ENCODE data around the gene SIK1. TPM values are rescaled to one million over a fixed set of nuclear protein-coding genes. Genes with fewer than 3 reads are reported as not detected.
"Not testable (repeated sequence)": the region's sequence is repeated elsewhere in the genome, so short reads cannot be mapped to it uniquely, and the experiment has no call there.

The SIK1 gene
- polyA plus RNA-seq, 4 donors = 1.3 to 7.0 (median 2.2) TPM

DNA sequence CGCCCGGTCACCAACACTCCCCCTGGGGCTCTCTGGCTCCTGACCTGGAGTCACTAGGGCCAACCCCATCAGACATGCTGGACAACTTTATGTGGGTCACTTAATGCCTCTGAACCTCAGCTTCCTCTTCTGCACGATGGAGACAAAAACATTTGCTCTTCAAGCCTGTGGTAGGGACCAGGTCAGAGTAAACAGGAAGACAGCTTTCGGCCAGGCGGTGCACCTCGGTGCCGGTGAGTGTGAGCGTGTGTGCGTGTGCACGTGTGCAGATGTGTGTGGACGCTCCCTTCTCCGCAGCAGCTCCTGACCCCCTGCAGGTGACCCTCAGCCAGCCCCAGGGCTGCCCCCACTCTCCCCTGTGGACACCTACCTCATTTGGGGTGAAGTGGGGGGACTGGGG is 28.4 kb downstream of the SIK1 start:
- DNase-seq (ENCODE audit: low read depth in 4 of 4, low spot score in 3 of 4) = not testable (repeated sequence)

DNA sequence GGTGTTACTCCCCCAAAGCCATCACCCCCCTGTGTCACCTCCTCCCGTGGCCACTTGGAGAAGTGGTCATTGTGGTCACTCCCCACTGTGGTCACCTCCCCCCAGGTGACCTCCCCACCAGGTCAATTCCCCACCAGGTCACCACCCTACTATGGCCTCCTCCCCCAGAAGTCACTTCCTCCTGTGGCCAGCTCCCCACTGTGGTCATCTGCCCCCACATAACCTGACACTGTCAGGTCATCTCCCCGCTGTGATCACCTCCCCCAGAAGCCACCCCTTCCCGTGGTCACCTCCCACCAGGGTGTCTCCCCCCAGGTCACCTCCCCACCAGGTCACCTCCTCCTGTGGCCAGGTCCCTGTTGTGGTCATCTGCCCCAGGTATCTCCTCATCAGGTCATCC is 28.9 kb downstream of the SIK1 start:
- DNase-seq (ENCODE audit: low read depth in 4 of 4, low spot score in 3 of 4) = not testable (repeated sequence)

GRCh38 chr21:43397439-43397808 is 29.5 kb downstream of the SIK1 start:
- DNase-seq (ENCODE audit: low read depth in 4 of 4, low spot score in 3 of 4) = not testable (repeated sequence)

DNA sequence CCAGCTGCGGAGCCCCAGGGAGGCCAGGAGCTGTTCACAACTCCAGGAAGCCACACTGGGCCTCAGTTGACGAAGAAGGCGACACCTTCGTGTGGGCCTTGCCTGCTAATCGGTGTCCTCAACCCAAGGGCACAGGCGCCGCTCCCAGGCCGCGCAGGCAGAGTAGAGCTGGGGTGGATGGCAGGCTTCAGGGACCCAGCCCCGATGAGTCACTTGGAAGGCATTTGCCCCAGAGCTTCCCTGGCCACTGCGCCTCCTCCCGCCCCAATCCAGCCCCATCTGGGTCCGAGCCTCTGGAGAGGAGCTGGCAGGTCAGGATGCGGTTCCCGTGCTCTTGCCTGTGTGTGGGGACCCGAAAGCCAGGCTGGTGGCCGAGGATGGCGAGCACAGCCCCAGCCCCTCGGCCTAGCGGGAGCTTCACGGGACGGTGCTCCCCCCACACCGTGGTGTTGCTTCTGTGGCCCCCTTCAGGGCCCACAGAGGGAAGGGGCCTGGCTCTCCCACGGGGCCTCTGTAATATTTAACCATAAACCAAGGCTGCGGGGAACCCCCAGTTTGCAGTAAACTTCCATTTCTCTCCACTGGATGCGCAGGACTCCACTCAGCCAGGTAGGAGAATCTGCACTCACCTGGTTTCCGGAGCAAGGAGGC is 30.0 kb downstream of the SIK1 start:
- not testable (repeated sequence) for DNase-seq (ENCODE audit: low read depth in 4 of 4, low spot score in 3 of 4)

- not testable (repeated sequence) for DNase-seq (ENCODE audit: low read depth in 4 of 4, low spot score in 3 of 4)
Measured at GRCh38 chr21:43383351-43383750, 43.6 kb downstream of the SIK1 start.

DNA sequence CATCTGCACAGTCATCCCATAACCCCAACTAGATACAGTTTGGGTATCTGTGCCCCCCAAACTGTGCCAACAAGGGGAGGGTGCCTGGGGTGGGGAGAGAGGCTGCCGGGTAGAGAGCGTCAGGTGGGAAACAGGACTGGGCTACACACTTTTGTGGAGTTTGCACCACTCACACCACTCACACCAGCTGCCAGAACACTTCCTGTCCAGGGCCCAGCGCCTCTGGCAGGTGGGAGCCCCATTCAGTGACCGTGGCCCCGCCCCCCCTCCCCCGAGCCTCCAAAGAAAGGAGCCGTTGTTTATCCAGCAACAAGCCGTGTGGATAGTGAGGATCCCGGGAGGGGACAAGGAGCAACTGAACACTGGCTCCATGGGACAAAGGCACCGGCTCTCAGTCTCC is 44.0 kb downstream of the SIK1 start:
- not testable (repeated sequence) for DNase-seq (ENCODE audit: low read depth in 4 of 4, low spot score in 3 of 4)

DNA sequence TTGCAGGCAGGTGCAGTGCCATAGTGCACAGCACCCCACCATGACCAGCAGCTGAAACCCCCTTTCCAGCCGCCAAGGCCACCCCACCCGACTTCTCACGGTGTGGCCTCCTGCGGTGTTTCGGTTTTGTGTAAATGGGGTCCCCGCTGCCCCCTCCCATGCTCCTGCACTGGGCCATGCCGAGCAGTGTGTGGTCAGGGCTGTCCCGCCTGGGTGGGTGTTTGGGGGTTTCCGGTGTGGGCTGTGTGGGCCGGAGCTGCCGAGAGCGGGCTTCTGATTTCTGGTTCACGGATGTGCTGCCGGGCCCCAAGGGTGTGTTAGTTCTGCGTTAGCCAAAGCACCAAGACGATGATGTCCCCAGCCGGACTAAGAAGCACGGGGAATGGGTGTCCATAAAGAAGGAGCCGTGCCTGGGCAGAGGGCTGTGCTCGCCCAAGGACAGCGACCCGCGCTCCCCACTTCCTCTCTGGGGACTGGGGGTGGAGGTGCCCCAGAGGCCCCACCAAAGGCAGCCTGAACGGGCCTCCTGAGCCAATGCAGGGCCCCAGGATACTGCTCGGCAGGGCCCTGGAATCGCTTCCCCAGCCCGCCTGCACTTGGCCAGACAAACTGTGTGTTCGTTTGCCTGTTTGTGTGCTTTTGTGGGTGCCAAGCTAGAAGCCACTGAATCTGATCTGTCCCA is 45.9 kb downstream of the SIK1 start:
- DNase-seq (ENCODE audit: low read depth in 4 of 4, low spot score in 3 of 4) = not testable (repeated sequence)

GRCh38 chr21:43380337-43380736 is 46.6 kb downstream of the SIK1 start:
- not testable (repeated sequence) for DNase-seq (ENCODE audit: low read depth in 4 of 4, low spot score in 3 of 4)

- DNase-seq (ENCODE audit: low read depth in 4 of 4, low spot score in 3 of 4) = not testable (repeated sequence)
Measured at GRCh38 chr21:43379626-43380122, 47.3 kb downstream of the SIK1 start.

DNA sequence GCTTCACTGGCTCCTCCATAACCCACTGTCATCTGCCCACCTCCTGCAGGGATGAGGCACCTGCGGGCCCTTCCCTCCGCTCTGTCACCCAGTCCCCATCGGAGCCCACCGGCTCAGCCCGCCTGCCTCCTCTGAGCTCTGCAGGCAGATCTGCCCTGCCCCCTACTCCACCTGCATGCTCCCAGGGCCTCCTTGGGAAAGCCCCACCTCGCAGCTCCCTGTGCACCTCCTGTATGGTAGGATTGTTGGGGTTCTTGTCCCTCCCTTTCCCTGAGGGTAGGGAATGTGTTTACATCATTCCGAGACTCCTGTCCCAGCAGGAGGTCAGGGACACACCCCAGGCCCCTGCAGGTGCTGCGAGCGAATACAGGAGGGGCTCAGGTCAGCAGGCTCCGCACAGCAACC is 50.5 kb downstream of the SIK1 start:
- no peak for DNase-seq (ENCODE audit: low read depth in 4 of 4, low spot score in 3 of 4)

DNA sequence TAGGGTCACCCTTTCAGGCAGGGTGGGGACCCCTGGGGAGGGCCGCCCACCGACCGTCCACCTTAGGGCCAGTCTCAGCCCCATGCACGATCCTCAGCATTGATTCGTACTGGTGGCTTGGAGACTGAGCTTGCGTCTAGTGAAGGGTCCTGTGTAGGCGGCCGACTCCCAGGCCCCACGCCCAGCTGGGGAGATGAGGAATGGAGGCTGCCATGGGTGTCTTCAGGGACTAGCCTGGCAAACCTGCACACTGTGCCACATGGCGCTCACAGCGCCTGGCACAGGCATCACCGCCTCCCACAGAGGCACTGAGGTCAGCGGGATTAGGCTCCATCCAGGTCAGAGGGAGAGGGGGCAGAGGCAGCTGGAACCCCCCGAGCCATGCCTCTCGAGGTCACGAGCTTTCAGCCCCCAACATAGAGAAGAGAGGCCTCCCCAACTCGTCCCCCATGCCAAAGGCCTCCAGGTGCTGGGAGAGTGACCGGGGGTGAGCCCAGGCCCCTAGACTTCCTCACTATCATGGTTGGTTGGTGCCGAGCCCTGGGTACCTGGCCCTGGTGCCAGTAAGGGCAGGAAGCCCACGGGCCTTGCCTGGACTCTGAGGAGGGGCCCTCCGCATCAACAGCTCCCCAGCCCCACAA is 51.0 kb downstream of the SIK1 start:
- DNase-seq (ENCODE audit: low read depth in 4 of 4, low spot score in 3 of 4) = no peak

DNA sequence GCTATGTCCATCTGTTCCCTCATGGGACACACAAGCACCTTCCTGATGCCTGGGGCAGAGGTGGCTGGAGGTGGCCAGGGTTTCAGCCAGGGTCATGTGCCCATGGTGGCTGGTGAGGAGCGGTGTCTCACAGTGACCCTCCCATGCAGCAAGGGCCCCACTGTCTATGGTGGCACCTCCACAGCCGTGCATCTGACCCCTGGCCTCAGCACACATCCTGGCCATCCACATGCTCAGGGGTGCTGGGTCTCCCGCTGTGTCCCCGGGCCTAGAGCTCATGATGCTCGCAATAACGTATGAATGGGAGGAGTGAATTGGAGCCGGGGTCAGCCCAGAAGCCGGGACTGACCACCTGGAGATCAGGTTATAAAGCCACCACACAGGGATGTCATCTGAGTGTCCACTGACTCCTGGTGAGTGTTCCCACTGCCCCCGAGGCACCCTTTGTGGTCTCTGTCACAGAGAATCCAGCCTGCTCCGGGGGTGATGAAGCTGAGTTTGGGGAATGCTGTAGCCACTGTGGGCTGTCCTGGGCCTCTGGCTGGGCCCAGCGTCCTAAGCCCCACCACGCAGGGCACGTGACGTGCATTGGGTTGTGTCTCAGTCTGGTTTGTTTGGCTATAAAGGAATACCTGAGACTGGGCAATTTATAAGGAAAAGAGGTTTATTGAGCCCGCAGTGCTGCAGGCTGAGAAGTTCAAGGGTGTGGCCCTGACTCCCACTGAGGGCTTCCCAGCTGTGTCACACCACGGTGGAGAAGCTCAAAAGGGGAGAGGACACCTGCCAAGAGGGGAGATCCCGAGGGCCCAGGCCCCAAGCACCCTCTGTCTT is 51.7 kb downstream of the SIK1 start:
- DNase-seq (ENCODE audit: low read depth in 4 of 4, low spot score in 3 of 4) = no peak

- DNase-seq (ENCODE audit: low read depth in 4 of 4, low spot score in 3 of 4) = no peak
Measured at GRCh38 chr21:43374228-43374885, 52.6 kb downstream of the SIK1 start.

DNA sequence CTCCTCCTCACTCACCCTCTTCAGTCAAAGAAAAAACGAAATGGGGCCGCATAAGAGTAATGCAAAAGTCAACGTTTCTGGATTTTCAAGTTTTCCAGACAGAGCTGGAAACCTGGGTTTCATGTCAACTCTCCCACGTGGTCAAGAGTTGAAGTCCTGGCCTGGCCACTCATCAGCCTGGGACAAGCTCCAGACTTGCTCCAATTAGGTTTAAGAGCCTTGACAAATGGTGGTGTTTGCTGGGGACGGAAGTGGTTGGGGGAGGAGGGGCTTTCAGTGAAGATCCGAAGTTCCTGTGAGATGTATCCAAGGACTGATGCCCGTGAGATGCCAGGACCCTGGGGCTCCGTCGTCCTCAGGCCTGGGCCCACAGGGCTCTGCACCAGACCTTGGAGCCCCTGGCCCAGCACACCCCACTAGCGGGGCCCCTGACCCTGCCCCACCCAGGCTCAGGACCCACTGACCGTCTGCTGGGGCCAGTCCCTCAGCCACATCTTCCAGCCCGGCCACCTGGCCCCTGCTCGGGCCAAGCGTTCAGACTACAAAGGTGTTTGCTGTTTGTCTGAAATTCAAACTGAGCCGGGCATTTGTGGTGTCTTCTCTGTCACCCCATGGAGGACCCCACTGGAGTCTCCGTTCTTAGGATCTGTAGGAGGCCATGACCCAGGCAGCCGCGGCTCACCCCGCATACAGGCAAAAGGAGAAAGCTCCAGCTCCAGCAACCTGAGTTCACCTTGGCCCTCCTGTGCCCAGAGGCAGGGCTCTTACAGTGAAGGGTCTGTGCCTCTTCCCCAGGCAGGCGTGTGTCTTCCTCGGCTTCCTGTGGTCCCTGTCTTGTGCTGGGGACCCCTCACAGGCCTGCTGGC is 53.3 kb downstream of the SIK1 start:
- DNase-seq (ENCODE audit: low read depth in 4 of 4, low spot score in 3 of 4) = no peak

DNA sequence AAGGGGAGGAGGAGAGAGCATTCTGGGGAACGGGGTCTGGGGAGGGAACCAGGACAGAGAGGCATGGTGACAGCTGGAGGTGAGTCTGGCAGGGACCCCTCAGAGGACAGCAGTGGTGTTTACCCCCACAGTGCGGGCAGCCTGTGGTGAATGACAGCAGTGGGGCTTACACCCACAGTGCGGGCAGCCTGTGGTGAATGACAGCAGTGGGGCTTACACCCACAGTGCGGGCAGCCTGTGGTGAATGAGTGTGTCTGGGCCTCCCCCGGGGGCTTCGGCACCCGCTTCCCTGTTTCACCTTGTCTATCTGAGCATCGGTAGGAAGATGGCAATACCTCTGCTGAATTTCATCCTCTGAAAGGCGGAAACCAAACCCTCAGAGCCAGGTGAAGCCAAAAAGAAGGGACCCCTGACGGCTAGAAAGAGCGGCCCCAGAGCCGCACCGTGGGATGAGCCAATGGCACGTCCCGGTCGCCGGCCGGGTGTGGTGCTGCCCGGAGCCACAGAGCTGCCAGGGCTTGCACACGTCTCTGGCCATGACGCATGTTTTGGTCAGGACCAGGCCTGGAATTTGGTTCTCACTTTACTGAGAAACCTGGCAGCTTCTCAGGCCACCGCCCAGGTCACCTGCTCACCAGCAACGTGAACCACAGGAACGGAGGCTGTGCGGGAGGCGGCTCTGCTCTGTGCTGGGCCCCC is 54.1 kb downstream of the SIK1 start:
- no peak for DNase-seq (ENCODE audit: low read depth in 4 of 4, low spot score in 3 of 4)

DNA sequence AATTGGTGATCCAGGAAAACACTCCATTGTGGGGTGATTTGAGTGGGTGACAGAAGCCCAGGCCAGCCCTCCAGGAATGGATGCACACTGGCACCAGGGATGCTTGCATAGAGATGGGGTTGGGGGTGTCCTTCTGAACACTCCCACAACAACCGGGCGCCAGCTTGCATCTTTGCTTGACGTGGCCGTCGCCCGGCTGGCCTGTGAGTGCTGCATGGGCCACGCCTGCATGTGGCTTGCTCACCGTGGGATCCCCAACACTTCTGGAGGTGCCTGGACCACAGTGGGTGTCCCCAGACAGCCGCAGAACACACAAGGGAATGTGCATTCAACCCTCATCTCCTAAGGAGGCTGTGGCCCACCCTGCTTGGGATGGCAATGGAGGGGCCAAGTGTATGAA is 55.1 kb downstream of the SIK1 start:
- DNase-seq (ENCODE audit: low read depth in 4 of 4, low spot score in 3 of 4) = no peak

GRCh38 chr21:43370888-43371570 is 55.9 kb downstream of the SIK1 start:
- no peak for DNase-seq (ENCODE audit: low read depth in 4 of 4, low spot score in 3 of 4)

DNA sequence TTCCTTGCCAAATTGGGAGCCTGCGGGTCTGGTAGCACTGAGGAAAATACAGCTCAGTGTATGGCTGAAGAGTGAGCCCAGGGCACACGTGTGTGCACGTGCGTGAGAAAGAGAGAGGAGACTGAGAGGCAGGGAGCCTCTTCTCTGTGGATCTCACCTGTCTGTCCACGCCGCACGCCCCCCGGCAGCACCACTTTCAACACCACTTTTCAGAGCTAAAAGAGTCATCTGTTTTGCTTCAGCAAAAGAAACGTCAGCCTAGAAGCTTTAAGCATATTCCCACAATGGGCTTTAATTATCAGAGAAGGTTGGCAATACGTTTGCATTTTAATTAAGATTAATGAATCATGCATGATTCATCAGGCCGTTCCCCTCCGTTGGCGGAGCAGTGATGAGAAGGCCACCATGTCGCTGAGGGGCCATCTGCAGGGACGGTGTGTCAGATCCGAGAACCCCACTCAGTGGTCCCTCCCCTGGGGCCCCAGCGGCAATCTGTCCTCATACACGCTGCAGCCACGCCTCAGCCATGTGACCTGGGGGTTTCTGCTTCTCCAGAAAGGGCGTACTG is 56.8 kb downstream of the SIK1 start:
- no peak for DNase-seq (ENCODE audit: low read depth in 4 of 4, low spot score in 3 of 4)

Measured in right renal pelvis (tissue), 4 donors.